ENCODE measurements around the gene CCL20. TPM values are rescaled to one million over a fixed set of nuclear protein-coding genes. Genes with fewer than 3 reads are reported as not detected.

Gene CCL20
- total and polyA plus RNA-seq, 2 donors (not counting 3 experiments of a cell fraction or from before 2014, with no cell fraction given), result 0.32 TPM; not detected in 1

DNA sequence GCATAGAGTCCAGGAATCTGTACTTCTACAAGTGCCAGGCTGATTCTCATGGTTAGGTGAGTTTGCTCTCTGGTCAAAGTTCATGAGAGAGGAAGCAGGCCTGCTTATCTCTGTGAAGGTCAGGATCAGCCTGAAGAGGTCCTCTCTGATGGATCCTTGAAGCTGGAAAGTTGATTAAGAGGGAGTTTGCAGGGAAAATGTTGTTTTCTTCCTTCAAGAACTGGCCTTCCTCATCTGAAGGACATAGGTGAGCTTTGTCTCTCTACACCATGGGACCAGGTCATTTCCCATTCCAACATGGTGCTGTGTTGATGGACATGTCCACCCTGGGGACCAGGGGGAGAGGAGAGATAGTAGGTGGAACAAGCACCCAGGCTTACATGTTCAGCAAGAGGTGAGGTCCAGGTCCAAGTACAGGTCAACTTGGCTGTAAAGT, 14.9 kb downstream of the CCL20 start:
- H3K9me3 ChIP-seq (replicated peaks; ENCODE audit: control insufficient read depth, insufficient read depth, low read length), result no peaks in the 10 kb centered on the region
- no peak overlapping the region for H2AFZ ChIP-seq (ENCODE audit: low read depth, low read length)
- H3K9ac ChIP-seq (replicated peaks; ENCODE audit: extremely low read depth, insufficient read depth, low read length), result no peak overlapping the region
- H3K4me3 ChIP-seq (replicated peaks in 1 of 3; ENCODE audit: insufficient read depth in 1 of 3, low read depth in 1 of 3, low read length in 3 of 3), result no peak overlapping the region
- no peaks in the 10 kb centered on the region for H3K79me2 ChIP-seq (ENCODE audit: control insufficient read depth, insufficient read depth, low read length)
- no peaks in the 10 kb centered on the region for H3K4me1 ChIP-seq (ENCODE audit: control insufficient read depth, extremely low read depth, insufficient read depth, low read length)
- H3K9me1 ChIP-seq (replicated peaks; ENCODE audit: control insufficient read depth, extremely low read depth, insufficient read depth, low read length), result no peaks in the 10 kb centered on the region
- intact Hi-C loops (cut with micrococcal nuclease), result no loop called here
- no peaks in the 10 kb centered on the region for H3K27me3 ChIP-seq (ENCODE audit: control insufficient read depth in 2 of 2, insufficient read depth in 2 of 2, low read length in 2 of 2)
- CTCF ChIA-PET, result interaction anchor here (1.4 kb wide), 1 partner anchor 34 kb away, joined by 5 read pairs; no protein-coding TSS in a partner anchor
- no peak overlapping the region for H3K27ac ChIP-seq (ENCODE audit: insufficient read depth, low read depth, low read length)
- dilution Hi-C loops (cut with MboI; ENCODE audit: extremely low pct_ligation_motif_present, low sequenced_read_pairs), result no loop called here
- DNase-seq (ENCODE audit: low read depth, low spot score) (no peak), FAIRE-seq (no peak)
- no TSS peak for BruUV-seq (replicated peaks)
- H3K4me2 ChIP-seq (ENCODE audit: insufficient read depth, low read length), result no peak overlapping the region
- no peaks in the 10 kb centered on the region for H4K20me1 ChIP-seq (replicated peaks; ENCODE audit: control insufficient read depth, extremely low read depth, insufficient read depth, low read length)
- no peaks in the 10 kb centered on the region for H3K36me3 ChIP-seq (ENCODE audit: control insufficient read depth in 2 of 2, extremely low read depth in 1 of 2, insufficient read depth in 2 of 2, low read length in 2 of 2)
- no peak for TF ChIP-seq POLR2AphosphoS5 (IDR thresholded peaks at IDR 0.05; ENCODE audit: insufficient read depth, low read depth, low read length)
- TF ChIP-seq EZH2 (IDR thresholded peaks at IDR 0.05; ENCODE audit: borderline replicate concordance, low read depth, low read length, severe bottlenecking), result no peak
- TF ChIP-seq, protein P1, sequence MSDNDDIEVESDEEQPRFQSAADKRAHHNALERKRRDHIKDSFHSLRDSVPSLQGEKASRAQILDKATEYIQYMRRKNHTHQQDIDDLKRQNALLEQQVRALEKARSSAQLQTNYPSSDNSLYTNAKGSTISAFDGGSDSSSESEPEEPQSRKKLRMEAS (IDR thresholded peaks at IDR 0.05; ENCODE audit: insufficient read depth, insufficient read length), result no peak
- TF ChIP-seq, protein P2, sequence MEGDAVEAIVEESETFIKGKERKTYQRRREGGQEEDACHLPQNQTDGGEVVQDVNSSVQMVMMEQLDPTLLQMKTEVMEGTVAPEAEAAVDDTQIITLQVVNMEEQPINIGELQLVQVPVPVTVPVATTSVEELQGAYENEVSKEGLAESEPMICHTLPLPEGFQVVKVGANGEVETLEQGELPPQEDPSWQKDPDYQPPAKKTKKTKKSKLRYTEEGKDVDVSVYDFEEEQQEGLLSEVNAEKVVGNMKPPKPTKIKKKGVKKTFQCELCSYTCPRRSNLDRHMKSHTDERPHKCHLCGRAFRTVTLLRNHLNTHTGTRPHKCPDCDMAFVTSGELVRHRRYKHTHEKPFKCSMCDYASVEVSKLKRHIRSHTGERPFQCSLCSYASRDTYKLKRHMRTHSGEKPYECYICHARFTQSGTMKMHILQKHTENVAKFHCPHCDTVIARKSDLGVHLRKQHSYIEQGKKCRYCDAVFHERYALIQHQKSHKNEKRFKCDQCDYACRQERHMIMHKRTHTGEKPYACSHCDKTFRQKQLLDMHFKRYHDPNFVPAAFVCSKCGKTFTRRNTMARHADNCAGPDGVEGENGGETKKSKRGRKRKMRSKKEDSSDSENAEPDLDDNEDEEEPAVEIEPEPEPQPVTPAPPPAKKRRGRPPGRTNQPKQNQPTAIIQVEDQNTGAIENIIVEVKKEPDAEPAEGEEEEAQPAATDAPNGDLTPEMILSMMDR (IDR thresholded peaks at IDR 0.05; ENCODE audit: extremely low read depth in 1 of 2, insufficient read depth in 1 of 2, low read depth in 1 of 2, low read length in 2 of 2), result no peak
- no peak for TF ChIP-seq JUN (IDR thresholded peaks at IDR 0.05; ENCODE audit: borderline replicate concordance, insufficient read depth, insufficient read length, low read depth)
- POLR2A ChIA-PET, result no interaction called here

GRCh38 chr2:227829337-227829736, 15.7 kb downstream of the CCL20 start:
- no peak overlapping the region for H3K9ac ChIP-seq (replicated peaks; ENCODE audit: extremely low read depth, insufficient read depth, low read length)
- no peak for TF ChIP-seq POLR2AphosphoS5 (IDR thresholded peaks at IDR 0.05; ENCODE audit: insufficient read depth, low read depth, low read length)
- TF ChIP-seq, protein P1 (IDR thresholded peaks at IDR 0.05; ENCODE audit: insufficient read depth, insufficient read length), result no peak
- no peaks in the 10 kb centered on the region for H3K9me1 ChIP-seq (replicated peaks; ENCODE audit: control insufficient read depth, extremely low read depth, insufficient read depth, low read length)
- dilution Hi-C loops (cut with MboI; ENCODE audit: extremely low pct_ligation_motif_present, low sequenced_read_pairs), result no loop called here
- DNase-seq (ENCODE audit: low read depth, low spot score), result no peak
- H2AFZ ChIP-seq (ENCODE audit: low read depth, low read length), result no peak overlapping the region
- H3K27me3 ChIP-seq (ENCODE audit: control insufficient read depth in 2 of 2, insufficient read depth in 2 of 2, low read length in 2 of 2), result no peaks in the 10 kb centered on the region
- H3K4me1 ChIP-seq (ENCODE audit: control insufficient read depth, extremely low read depth, insufficient read depth, low read length), result no peaks in the 10 kb centered on the region
- H4K20me1 ChIP-seq (replicated peaks; ENCODE audit: control insufficient read depth, extremely low read depth, insufficient read depth, low read length), result no peaks in the 10 kb centered on the region
- no peaks in the 10 kb centered on the region for H3K9me3 ChIP-seq (replicated peaks; ENCODE audit: control insufficient read depth, insufficient read depth, low read length)
- CTCF ChIA-PET, result interaction anchor here (1.4 kb wide), 1 partner anchor 33 kb away, joined by 5 read pairs; no protein-coding TSS in a partner anchor
- no peak overlapping the region for H3K4me3 ChIP-seq (replicated peaks in 1 of 3; ENCODE audit: insufficient read depth in 1 of 3, low read depth in 1 of 3, low read length in 3 of 3)
- H3K79me2 ChIP-seq (ENCODE audit: control insufficient read depth, insufficient read depth, low read length), result no peaks in the 10 kb centered on the region
- no peaks in the 10 kb centered on the region for H3K36me3 ChIP-seq (ENCODE audit: control insufficient read depth in 2 of 2, extremely low read depth in 1 of 2, insufficient read depth in 2 of 2, low read length in 2 of 2)
- no peak for FAIRE-seq
- no TSS peak for BruUV-seq (replicated peaks)
- POLR2A ChIA-PET, result no interaction called here
- intact Hi-C loops (cut with micrococcal nuclease), result no loop called here
- H3K27ac ChIP-seq (ENCODE audit: insufficient read depth, low read depth, low read length), result no peak overlapping the region
- H3K4me2 ChIP-seq (ENCODE audit: insufficient read depth, low read length), result no peak overlapping the region
